Measurements from ENCODE around the gene SPR. TPM values are rescaled to one million over a fixed set of nuclear protein-coding genes. Genes with fewer than 3 reads are reported as not detected.
A peak's percentile ranks its signal among the peaks of the same experiment; 100 is the strongest.

The SPR gene
- total RNA-seq, 3 donors from 2014 or later (not counting 1 experiment from before 2014, with no cell fraction given), result 0.16 to 1.7 (median 0.34) TPM

GRCh38 chr2:72848436-72849137, 38.6 kb upstream of the SPR start:
- 85% methylated on average over 3 of the region's 3 CpGs for WGBS (ENCODE audit: insufficient coverage)

GRCh38 chr2:72849138-72849462, 38.1 kb upstream of the SPR start:
- Histone ChIP-seq H3K27ac (ENCODE audit: low read length) (no peak overlapping the region), H3K9me3 (ENCODE audit: control insufficient read depth, insufficient read depth, low read length) (no peaks in the 10 kb centered on the region), H3K27me3 (ENCODE audit: control insufficient read depth, insufficient read depth, low read length) (no peaks in the 10 kb centered on the region), H3K4me3 (ENCODE audit: low read length) (no peak overlapping the region), H3K4me1 (ENCODE audit: control insufficient read depth, insufficient read depth, low read length) (no peaks in the 10 kb centered on the region), H3K36me3 (ENCODE audit: control insufficient read depth, insufficient read depth, low read length) (no peaks in the 10 kb centered on the region)
- no peak for DNase-seq
- no peak overlapping the region for H3K27ac Mint-ChIP-seq
- peaks cover 2 to 9% of the 10 kb centered on the region in 2 donors for H3K27me3 Mint-ChIP-seq (ENCODE audit: low read depth in 2 of 2)
- intact Hi-C loops (cut with micrococcal nuclease), result no loop called here
- no peaks in the 10 kb centered on the region for H3K9me3 Mint-ChIP-seq
- H3K4me1 Mint-ChIP-seq, result no peaks in the 10 kb centered on the region
- H3K4me3 Mint-ChIP-seq, result no peak overlapping the region
- WGBS (ENCODE audit: insufficient coverage), result 59% methylated on average over 1 of the region's 1 CpG
- no peaks in the 10 kb centered on the region for H3K36me3 Mint-ChIP-seq
- no peak for TF ChIP-seq CTCF (IDR thresholded peaks at IDR 0.05)
- no peak for ATAC-seq

More at GRCh38 chr2:72848436-72849137, 38.6 kb upstream of the SPR start:
- intact Hi-C loops (cut with micrococcal nuclease), result no loop called here
- no peak overlapping the region for H3K27ac Mint-ChIP-seq
- Histone ChIP-seq H3K36me3 (ENCODE audit: control insufficient read depth, insufficient read depth, low read length) (no peaks in the 10 kb centered on the region), H3K27ac (ENCODE audit: low read length) (no peak overlapping the region), H3K4me1 (ENCODE audit: control insufficient read depth, insufficient read depth, low read length) (no peaks in the 10 kb centered on the region), H3K27me3 (ENCODE audit: control insufficient read depth, insufficient read depth, low read length) (no peaks in the 10 kb centered on the region), H3K4me3 (ENCODE audit: low read length) (no peak overlapping the region), H3K9me3 (ENCODE audit: control insufficient read depth, insufficient read depth, low read length) (no peaks in the 10 kb centered on the region)
- no peak for TF ChIP-seq CTCF (IDR thresholded peaks at IDR 0.05)
- H3K4me3 Mint-ChIP-seq, result no peak overlapping the region
- no peaks in the 10 kb centered on the region for H3K4me1 Mint-ChIP-seq
- ATAC-seq (no peak), DNase-seq (no peak)
- no peaks in the 10 kb centered on the region for H3K9me3 Mint-ChIP-seq
- peaks cover 0 to 8% of the 10 kb centered on the region in 2 donors for H3K27me3 Mint-ChIP-seq (ENCODE audit: low read depth in 2 of 2)
- H3K36me3 Mint-ChIP-seq, result no peaks in the 10 kb centered on the region

GRCh38 chr2:72851333-72851732, 35.9 kb upstream of the SPR start:
- H3K36me3 Mint-ChIP-seq, result no peaks in the 10 kb centered on the region
- intact Hi-C loops (cut with micrococcal nuclease), result no loop called here
- H3K27ac Mint-ChIP-seq, result no peak overlapping the region
- no peak for DNase-seq
- no peak overlapping the region for H3K4me3 Mint-ChIP-seq
- ATAC-seq, result no peak
- no peaks in the 10 kb centered on the region for H3K4me1 Mint-ChIP-seq
- TF ChIP-seq CTCF (IDR thresholded peaks at IDR 0.05), result no peak
- no peaks in the 10 kb centered on the region for H3K9me3 Mint-ChIP-seq
- H3K9me3 ChIP-seq (ENCODE audit: control insufficient read depth, insufficient read depth, low read length), result no peaks in the 10 kb centered on the region
- H3K36me3 ChIP-seq (ENCODE audit: control insufficient read depth, insufficient read depth, low read length), result no peaks in the 10 kb centered on the region
- no peak overlapping the region for H3K4me3 ChIP-seq (ENCODE audit: low read length)
- no peaks in the 10 kb centered on the region for H3K27me3 ChIP-seq (ENCODE audit: control insufficient read depth, insufficient read depth, low read length)
- H3K27ac ChIP-seq (ENCODE audit: low read length), result no peak overlapping the region
- 82% methylated on average over 7 of the region's 7 CpGs for WGBS (ENCODE audit: insufficient coverage)
- H3K27me3 Mint-ChIP-seq (ENCODE audit: low read depth in 2 of 2), result peaks cover 24 to 25% of the 10 kb centered on the region in 2 donors
- no peaks in the 10 kb centered on the region for H3K4me1 ChIP-seq (ENCODE audit: control insufficient read depth, insufficient read depth, low read length)

- Mint-ChIP-seq H3K9me3 (no peaks in the 10 kb centered on the region), H3K27ac (no peak overlapping the region), H3K4me1 (peaks cover 8 to 9% of the 10 kb centered on the region in 2 donors), H3K27me3 (ENCODE audit: low read depth in 2 of 2) (peaks cover 46 to 63% of the 10 kb centered on the region in 2 donors), H3K4me3 (no peak overlapping the region), H3K36me3 (no peaks in the 10 kb centered on the region)
- intact Hi-C loops (cut with micrococcal nuclease), result loop anchor here (1.0 to 5.0 kb wide), 2 partner anchors 89 to 1313 kb away; no protein-coding TSS in a partner anchor
- DNase-seq (peak in 1 of 2 donors; percentile 82), ATAC-seq (peak; percentile 48 to 70 (median 57))
- Histone ChIP-seq H3K36me3 (ENCODE audit: control insufficient read depth, insufficient read depth, low read length) (no peaks in the 10 kb centered on the region), H3K27ac (ENCODE audit: low read length) (no peak overlapping the region), H3K9me3 (ENCODE audit: control insufficient read depth, insufficient read depth, low read length) (no peaks in the 10 kb centered on the region), H3K4me1 (ENCODE audit: control insufficient read depth, insufficient read depth, low read length) (peaks cover 8% of the 10 kb centered on the region), H3K4me3 (ENCODE audit: low read length) (no peak overlapping the region), H3K27me3 (ENCODE audit: control insufficient read depth, insufficient read depth, low read length) (peaks cover 11% of the 10 kb centered on the region)
- 9% methylated on average over 2 of the region's 3 CpGs for WGBS (ENCODE audit: insufficient coverage)
- TF ChIP-seq CTCF (IDR thresholded peaks at IDR 0.05), result peak; percentile 65
These were observed 27.4 kb upstream of the SPR start for GRCh38 chr2:72859831-72860262.
